ENCODE data around the gene PPM1E.
A peak's percentile ranks its signal among the peaks of the same experiment; 100 is the strongest.

PPM1E gene

GRCh38 chr17:58755269-58755576, 431 bp upstream of the PPM1E start:
- H3K4me3 ChIP-seq (replicated peaks in 1 of 2; ENCODE audit: low read depth in 2 of 2, low read length in 2 of 2) = peak overlapping the region; percentile 64 to 67
- TF ChIP-seq, protein P1, sequence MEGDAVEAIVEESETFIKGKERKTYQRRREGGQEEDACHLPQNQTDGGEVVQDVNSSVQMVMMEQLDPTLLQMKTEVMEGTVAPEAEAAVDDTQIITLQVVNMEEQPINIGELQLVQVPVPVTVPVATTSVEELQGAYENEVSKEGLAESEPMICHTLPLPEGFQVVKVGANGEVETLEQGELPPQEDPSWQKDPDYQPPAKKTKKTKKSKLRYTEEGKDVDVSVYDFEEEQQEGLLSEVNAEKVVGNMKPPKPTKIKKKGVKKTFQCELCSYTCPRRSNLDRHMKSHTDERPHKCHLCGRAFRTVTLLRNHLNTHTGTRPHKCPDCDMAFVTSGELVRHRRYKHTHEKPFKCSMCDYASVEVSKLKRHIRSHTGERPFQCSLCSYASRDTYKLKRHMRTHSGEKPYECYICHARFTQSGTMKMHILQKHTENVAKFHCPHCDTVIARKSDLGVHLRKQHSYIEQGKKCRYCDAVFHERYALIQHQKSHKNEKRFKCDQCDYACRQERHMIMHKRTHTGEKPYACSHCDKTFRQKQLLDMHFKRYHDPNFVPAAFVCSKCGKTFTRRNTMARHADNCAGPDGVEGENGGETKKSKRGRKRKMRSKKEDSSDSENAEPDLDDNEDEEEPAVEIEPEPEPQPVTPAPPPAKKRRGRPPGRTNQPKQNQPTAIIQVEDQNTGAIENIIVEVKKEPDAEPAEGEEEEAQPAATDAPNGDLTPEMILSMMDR (IDR thresholded peaks at IDR 0.05; ENCODE audit: low read depth, low read length) = no peak
- DNase-seq (ENCODE audit: low read depth in 2 of 2) = no peak

DNA sequence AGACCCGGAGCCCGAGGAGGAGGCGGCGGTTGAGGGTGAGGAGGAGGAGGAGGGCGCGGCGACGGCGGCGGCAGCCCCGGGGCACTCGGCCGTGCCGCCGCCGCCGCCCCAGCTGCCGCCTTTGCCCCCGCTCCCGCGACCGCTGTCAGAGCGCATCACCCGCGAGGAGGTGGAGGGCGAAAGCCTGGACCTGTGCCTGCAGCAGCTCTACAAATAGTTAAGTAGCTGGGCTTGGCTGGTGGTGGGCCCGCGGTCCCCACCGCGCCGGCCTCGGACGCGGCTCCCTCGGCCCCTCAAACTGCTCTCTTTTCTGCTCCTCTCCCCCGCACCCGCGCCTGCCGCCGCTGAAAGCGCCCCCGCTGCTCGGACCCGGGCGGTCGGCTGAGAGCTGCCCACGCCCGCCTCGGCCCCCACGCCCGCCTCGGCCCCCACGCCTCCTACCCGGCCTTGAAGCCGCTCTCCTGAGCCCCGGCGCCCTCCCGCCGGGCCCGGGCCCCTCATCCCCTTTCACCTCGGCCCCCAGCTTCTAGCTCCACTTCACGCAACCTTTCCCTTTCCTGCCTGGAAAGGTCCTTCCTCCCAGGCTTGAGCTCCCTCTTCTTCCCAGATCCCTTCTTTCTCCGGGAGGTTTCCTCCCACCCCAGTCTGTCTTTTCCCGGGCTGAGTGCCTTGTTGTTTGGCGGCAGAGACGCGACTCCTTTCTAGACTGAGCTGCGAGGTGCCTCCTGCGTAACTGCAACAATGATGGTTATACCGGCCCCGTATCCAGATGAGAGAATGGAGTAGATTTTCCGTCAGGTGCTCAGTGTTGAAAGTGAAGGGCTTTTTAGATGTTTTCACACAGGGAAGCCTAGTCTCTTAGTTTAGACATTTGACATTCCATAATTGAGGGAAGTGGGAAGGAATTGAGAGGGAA, 850 bp downstream of the PPM1E start:
- peak overlapping the region; percentile 64 to 67 for H3K4me3 ChIP-seq (replicated peaks in 1 of 2; ENCODE audit: low read depth in 2 of 2, low read length in 2 of 2)
- DNase-seq (ENCODE audit: low read depth in 2 of 2) = peak in 1 of 2 donors; percentile 9
- TF ChIP-seq, protein P1 (IDR thresholded peaks at IDR 0.05; ENCODE audit: low read depth, low read length) = no peak

GRCh38 chr17:58757162-58757613, 1.5 kb downstream of the PPM1E start:
- TF ChIP-seq, protein P1 (IDR thresholded peaks at IDR 0.05; ENCODE audit: low read depth, low read length) = no peak
- no peak for DNase-seq (ENCODE audit: low read depth in 2 of 2)
- H3K4me3 ChIP-seq (replicated peaks in 1 of 2; ENCODE audit: low read depth in 2 of 2, low read length in 2 of 2) = no peak overlapping the region

GRCh38 chr17:58758890-58759289, 3.2 kb downstream of the PPM1E start:
- TF ChIP-seq, protein P1 (IDR thresholded peaks at IDR 0.05; ENCODE audit: low read depth, low read length) = no peak
- no peak for DNase-seq (ENCODE audit: low read depth in 2 of 2)
- no peak overlapping the region for H3K4me3 ChIP-seq (replicated peaks in 1 of 2; ENCODE audit: low read depth in 2 of 2, low read length in 2 of 2)

GRCh38 chr17:58759522-58759921, 3.9 kb downstream of the PPM1E start:
- no peak for DNase-seq (ENCODE audit: low read depth in 2 of 2)
- no peak overlapping the region for H3K4me3 ChIP-seq (replicated peaks in 1 of 2; ENCODE audit: low read depth in 2 of 2, low read length in 2 of 2)
- TF ChIP-seq, protein P1 (IDR thresholded peaks at IDR 0.05; ENCODE audit: low read depth, low read length) = no peak

DNA sequence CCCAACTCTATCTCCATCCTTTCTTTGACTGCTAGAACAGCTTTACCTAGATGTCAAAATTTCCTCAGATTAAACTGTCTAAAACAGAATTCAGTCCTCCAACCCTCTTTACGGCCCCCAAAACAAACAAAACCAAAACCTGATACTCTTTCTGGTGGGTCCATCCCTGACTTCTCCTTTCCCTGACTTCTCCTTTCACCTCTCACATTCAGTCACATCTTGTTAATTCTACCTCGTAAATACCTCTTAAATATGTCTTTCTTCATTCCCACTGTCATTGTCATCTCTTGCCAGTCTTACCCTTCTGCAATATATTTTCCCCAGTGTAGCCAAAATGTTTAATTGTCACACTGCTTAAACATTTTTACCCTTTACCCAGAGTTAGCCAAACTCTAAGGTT, 4.6 kb downstream of the PPM1E start:
- TF ChIP-seq, protein P1 (IDR thresholded peaks at IDR 0.05; ENCODE audit: low read depth, low read length) = no peak
- DNase-seq (ENCODE audit: low read depth in 2 of 2) = no peak
- H3K4me3 ChIP-seq (replicated peaks in 1 of 2; ENCODE audit: low read depth in 2 of 2, low read length in 2 of 2) = no peak overlapping the region
